Metanephros (tissue), 2 donors: ENCODE measurements around the gene MYO1E. TPM values are rescaled to one million over a fixed set of nuclear protein-coding genes. Genes with fewer than 3 reads are reported as not detected.

Experiments
- small RNA-seq: library from RNA; depleted of rRNA; stranded (forward); fragments of <200 nt; gene quantifications from one replicate; pipeline ENCODE3, GENCODE V24; 2014; ENCODE audit warnings: low replicate concordance
- total RNA-seq: library from RNA; depleted of rRNA; stranded (reverse); fragments of >200 nt; gene quantifications from one replicate; pipeline ENCODE4 v1.2.3, GENCODE V29; 2014

Gene MYO1E
- 89.9 TPM for total RNA-seq

GRCh38 chr15:59372352-59373211 is at the start of gene MYO1E:
Gene MYO1E (minus strand): TSS chr15:59372871. CDS start chr15:59372500, 371 bp downstream.

GRCh38 chr15:59206623-59207183 is 166.0 kb downstream of the MYO1E start, which contains the start of gene LDHAL6B:
Gene LDHAL6B (plus strand): TSS chr15:59206843. CDS start chr15:59206941, 98 bp downstream.

DNA sequence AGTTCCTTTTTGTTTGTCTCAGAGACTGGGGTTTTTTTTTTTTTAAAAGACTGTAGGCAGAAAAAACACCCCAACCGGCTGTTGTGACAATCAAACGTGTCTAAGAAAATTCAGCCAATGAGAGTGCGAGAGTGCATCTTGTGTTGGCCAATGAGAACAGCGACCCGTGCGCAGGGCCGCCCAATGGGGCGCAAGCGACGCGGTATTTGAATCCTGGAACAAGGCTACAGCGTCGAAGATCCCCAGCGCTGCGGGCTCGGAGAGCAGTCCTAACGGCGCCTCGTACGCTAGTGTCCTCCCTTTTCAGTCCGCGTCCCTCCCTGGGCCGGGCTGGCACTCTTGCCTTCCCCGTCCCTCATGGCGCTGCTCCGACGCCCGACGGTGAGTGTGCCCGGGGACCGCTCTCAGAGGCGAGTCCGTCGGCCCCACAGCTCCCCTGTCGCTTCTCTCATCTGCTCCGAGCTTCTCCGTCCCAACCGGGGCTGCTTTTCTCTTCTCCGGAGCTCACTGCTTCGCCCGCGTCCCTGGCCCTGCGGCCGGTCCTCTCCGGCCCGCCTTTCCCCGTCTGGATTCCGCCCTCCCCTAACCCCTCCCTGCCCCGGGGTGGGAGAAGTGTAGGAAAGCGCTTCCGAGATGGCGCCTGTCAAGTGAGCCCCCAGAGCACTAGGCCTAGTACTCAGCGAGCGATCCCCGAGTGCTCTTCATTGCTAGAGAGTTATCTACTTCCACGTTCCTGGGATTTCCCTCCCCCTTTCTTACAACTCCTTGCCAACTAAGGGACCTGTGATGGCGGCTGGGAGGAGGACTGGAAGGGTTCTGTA is 267.5 kb downstream of the MYO1E start, which contains the start of gene CCNB2:
Gene CCNB2 (plus strand): TSS at position 235 of the 821 bp plus-strand sequence. CDS start 123 bp downstream, at position 358.

Small RNA genes within 50 kb of the gene (small RNA-seq; reads per million reads assigned to genes)
- gene MIR2116, result 0.46 reads per million, percentile 58 among the genes with 10 or more reads in this experiment
- not detected for gene RF00019
- gene RNU4-80P, result not detected
- gene RNU6-212P, result not detected

Other genes with a start within 250 kb of the MYO1E start
- gene LDHAL6B, start 166.0 kb downstream of the MYO1E start, total RNA-seq, result not detected
- gene FAM81A, start 65.3 kb upstream of the MYO1E start, total RNA-seq, result 7.8 TPM
- gene GCNT3, start 238.9 kb upstream of the MYO1E start, total RNA-seq, result 0.53 TPM